ENCODE measurements around the gene TENT4A. TPM values are rescaled to one million over a fixed set of nuclear protein-coding genes. Genes with fewer than 3 reads are reported as not detected.

TENT4A gene
- total RNA-seq, 4 donors from 2014 or later, result 14.1 to 43.3 (median 27.2) TPM

GRCh38 chr5:6674421-6674820, 38.8 kb upstream of the TENT4A start:
- Histone ChIP-seq H3K4me1 (no peaks in the 10 kb centered on the region), H3K27ac (no peak overlapping the region), H3K9me3 (no peaks in the 10 kb centered on the region), H3K27me3 (no peaks in the 10 kb centered on the region), H3K36me3 (no peaks in the 10 kb centered on the region), H3K4me3 (no peak overlapping the region)
- no peak for DNase-seq
- intact Hi-C loops (cut with DNase I; ENCODE audit: low total_unique reads), result no loop called here
- TF ChIP-seq POLR2A (IDR thresholded peaks at IDR 0.05), result no peak
- TF ChIP-seq, protein P1, sequence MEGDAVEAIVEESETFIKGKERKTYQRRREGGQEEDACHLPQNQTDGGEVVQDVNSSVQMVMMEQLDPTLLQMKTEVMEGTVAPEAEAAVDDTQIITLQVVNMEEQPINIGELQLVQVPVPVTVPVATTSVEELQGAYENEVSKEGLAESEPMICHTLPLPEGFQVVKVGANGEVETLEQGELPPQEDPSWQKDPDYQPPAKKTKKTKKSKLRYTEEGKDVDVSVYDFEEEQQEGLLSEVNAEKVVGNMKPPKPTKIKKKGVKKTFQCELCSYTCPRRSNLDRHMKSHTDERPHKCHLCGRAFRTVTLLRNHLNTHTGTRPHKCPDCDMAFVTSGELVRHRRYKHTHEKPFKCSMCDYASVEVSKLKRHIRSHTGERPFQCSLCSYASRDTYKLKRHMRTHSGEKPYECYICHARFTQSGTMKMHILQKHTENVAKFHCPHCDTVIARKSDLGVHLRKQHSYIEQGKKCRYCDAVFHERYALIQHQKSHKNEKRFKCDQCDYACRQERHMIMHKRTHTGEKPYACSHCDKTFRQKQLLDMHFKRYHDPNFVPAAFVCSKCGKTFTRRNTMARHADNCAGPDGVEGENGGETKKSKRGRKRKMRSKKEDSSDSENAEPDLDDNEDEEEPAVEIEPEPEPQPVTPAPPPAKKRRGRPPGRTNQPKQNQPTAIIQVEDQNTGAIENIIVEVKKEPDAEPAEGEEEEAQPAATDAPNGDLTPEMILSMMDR (IDR thresholded peaks at IDR 0.05), result no peak

- H3K27ac ChIP-seq, result no peak overlapping the region
- TF ChIP-seq, protein P1 (IDR thresholded peaks at IDR 0.05), result no peak
- no peak for TF ChIP-seq POLR2A (IDR thresholded peaks at IDR 0.05)
- DNase-seq, result no peak
- intact Hi-C loops (cut with DNase I; ENCODE audit: low total_unique reads), result no loop called here
- H3K36me3 ChIP-seq, result no peaks in the 10 kb centered on the region
- H3K4me1 ChIP-seq, result no peaks in the 10 kb centered on the region
- H3K27me3 ChIP-seq, result no peaks in the 10 kb centered on the region
- no peak overlapping the region for H3K4me3 ChIP-seq
- H3K9me3 ChIP-seq, result no peaks in the 10 kb centered on the region
Measured at GRCh38 chr5:6674886-6675285, 38.3 kb upstream of the TENT4A start.

DNA sequence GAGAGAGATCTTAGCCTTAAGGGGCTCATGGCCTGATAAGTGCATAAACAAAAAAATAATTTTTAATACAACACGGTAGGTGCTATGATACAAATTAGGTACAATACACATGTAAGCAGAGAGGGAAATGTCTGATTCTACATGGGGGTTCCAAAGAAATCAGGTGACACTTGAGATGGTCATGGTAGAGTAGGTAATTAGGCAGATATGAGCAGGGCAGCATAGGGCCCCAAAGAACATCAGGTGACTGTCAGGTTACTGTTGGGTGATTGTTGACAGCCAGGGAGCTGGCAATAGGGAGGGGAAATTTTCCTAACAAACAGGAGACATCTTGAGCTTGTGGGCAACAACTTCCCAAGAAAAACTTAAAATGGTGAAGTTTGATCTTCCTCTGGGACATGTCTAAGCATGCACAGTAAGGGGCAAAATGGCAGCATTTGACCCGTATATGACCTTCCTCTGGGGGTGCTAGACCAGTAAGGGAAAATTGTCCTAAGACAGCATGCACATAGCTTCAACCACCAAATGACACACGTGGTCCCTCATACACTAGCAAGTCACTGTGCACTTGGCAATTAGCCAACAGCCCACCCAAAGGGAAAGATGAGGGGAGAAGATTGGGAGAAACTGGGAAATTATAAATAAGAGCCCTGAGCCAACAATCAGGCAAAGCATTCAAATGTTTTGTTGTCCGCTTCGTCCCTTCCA, 37.3 kb upstream of the TENT4A start:
- H3K27ac ChIP-seq, result no peak overlapping the region
- no peak for TF ChIP-seq POLR2A (IDR thresholded peaks at IDR 0.05)
- TF ChIP-seq, protein P1 (IDR thresholded peaks at IDR 0.05), result no peak
- no peak overlapping the region for H3K4me3 ChIP-seq
- no peaks in the 10 kb centered on the region for H3K9me3 ChIP-seq
- H3K36me3 ChIP-seq, result no peaks in the 10 kb centered on the region
- H3K4me1 ChIP-seq, result no peaks in the 10 kb centered on the region
- H3K27me3 ChIP-seq, result no peaks in the 10 kb centered on the region
- intact Hi-C loops (cut with DNase I; ENCODE audit: low total_unique reads), result no loop called here
- DNase-seq, result no peak

DNA sequence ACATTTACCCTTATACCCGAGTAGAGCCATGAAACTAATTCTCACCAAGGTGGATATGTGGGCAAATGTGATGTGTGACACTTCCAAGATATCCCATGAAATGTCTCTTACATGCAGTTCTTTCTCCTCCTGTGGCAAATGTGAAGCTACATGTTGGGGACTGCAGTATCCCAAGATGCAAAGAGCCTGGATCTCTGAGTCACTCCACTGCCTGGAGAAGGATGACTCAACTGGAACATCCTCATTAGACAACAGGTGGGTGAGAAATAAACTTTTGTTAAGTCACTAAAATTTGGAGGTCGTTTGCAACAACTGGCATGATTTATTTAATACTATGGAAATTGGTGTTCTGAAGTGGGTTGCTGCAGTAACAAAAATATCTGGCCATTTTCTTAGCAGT, 36.5 kb upstream of the TENT4A start:
- TF ChIP-seq, protein P1 (IDR thresholded peaks at IDR 0.05), result no peak
- TF ChIP-seq POLR2A (IDR thresholded peaks at IDR 0.05), result no peak
- Histone ChIP-seq H3K27ac (no peak overlapping the region), H3K4me1 (no peaks in the 10 kb centered on the region), H3K36me3 (no peaks in the 10 kb centered on the region), H3K9me3 (no peaks in the 10 kb centered on the region), H3K4me3 (no peak overlapping the region), H3K27me3 (no peaks in the 10 kb centered on the region)
- intact Hi-C loops (cut with DNase I; ENCODE audit: low total_unique reads), result no loop called here
- DNase-seq, result no peak

DNA sequence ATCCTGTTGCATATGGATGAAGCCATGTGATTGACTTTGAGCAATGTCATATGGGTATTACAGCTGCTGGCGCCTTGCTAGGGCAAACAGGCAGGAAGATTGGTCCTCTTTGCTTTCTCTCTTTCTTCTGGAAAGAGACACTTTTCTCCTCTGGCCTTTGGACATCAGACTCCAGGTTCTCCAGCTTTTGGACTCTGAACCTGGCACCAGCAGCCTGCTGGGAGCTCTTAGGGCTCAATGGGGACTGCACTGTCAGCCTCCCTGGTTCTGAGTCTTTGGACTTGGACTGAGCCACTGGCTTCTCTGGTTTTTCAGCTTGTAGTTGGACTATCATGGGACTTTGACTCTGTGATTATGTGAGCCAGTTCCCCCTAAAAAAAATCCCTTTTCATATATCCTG, 34.8 kb upstream of the TENT4A start:
- intact Hi-C loops (cut with DNase I; ENCODE audit: low total_unique reads), result no loop called here
- Histone ChIP-seq H3K27ac (no peak overlapping the region), H3K27me3 (no peaks in the 10 kb centered on the region), H3K9me3 (no peaks in the 10 kb centered on the region), H3K36me3 (no peaks in the 10 kb centered on the region), H3K4me3 (no peak overlapping the region), H3K4me1 (no peaks in the 10 kb centered on the region)
- no peak for DNase-seq
- TF ChIP-seq, protein P1 (IDR thresholded peaks at IDR 0.05), result no peak
- TF ChIP-seq POLR2A (IDR thresholded peaks at IDR 0.05), result no peak
